GM12878 (cell line): ENCODE results near the gene KDM4C. TPM values are rescaled to one million over a fixed set of nuclear protein-coding genes. Genes with fewer than 3 reads are reported as not detected.

ENCODE experiments used
- ATAC-seq: fragments of 200-7000 bp; cut with Tn5 transposase; 3 replicates; pipeline ENCODE4 v1.9.1; 2020; ENCODE audit warnings: mild to moderate bottlenecking, moderate library complexity
- BruUV-seq: library from RNA; stranded (reverse); fragments of 400-500 nt; replicated peaks from 2 replicates; lab custom pipeline; 2021; lab: Mats Ljungman, UMichigan
- CTCF ChIA-PET: fragments of 300-600 bp; sonication (Branson Sonifier 250); formaldehyde crosslinking; extraction: SDS; loops from one replicate; lab custom pipeline; 2021; ENCODE audit warnings: inconsistent platforms; lab: Yijun Ruan, JAX
- POLR2A ChIA-PET: fragments of 350-600 bp; formaldehyde crosslinking; extraction: SDS; loops from one replicate; lab custom pipeline; 2021; ENCODE audit warnings: inconsistent platforms; lab: Charles Lee
- RAD21 ChIA-PET: fragments of 300-600 bp; sonication (Branson Sonifier 250); formaldehyde crosslinking; loops from one replicate; lab custom pipeline; 2023; ENCODE audit warnings: antibody characterized with exemption; ENCODE audit not compliant: unreplicated experiment; lab: Charles Lee
- SMC1A ChIA-PET: fragments of 300-600 bp; sonication (Branson Sonifier 250); formaldehyde crosslinking; loops from one replicate; lab custom pipeline; 2023; ENCODE audit not compliant: unreplicated experiment, uncharacterized antibody; lab: Charles Lee
- DNase-seq: peaks from one replicate; pipeline ENCODE4 v3.0.0-alpha.2; 2011; ENCODE audit warnings: low read depth, low spot score
- FAIRE-seq: peaks from 3 replicates; lab custom pipeline; 2011; peaks lifted over from hg19 to GRCh38; lab: Jason Lieb, UNC
- H2AFZ ChIP-seq: 2 replicates; pipeline ENCODE4 v1.6.0; 2011; ENCODE audit warnings: low read depth, low read length, control low read depth; ENCODE audit not compliant: control insufficient read depth
- H3K27ac ChIP-seq: 2 replicates; pipeline ENCODE4 v1.5.1; 2011; ENCODE audit warnings: control low read depth; ENCODE audit not compliant: control insufficient read depth, insufficient read depth
- H3K27me3 ChIP-seq, 2 experiments: replicated peaks in 1 of 2; 2 replicates each; pipeline versions ENCODE4 v1.6.0 to v1.6.1; 2011; ENCODE audit warnings: low read length in 1 of 2; ENCODE audit not compliant: control insufficient read depth in 2 of 2, insufficient read depth in 2 of 2
- H3K36me3 ChIP-seq, 2 experiments: 2 replicates each; pipeline ENCODE4 v1.5.1; 2011; ENCODE audit warnings: low read length in 1 of 2; ENCODE audit not compliant: control insufficient read depth in 2 of 2, insufficient read depth in 2 of 2
- H3K4me1 ChIP-seq: 2 replicates; pipeline ENCODE4 v1.6.1; 2011; ENCODE audit warnings: mild to moderate bottlenecking, low read length, moderate library complexity, mixed read lengths; ENCODE audit not compliant: control insufficient read depth, insufficient read depth
- H3K4me2 ChIP-seq: 2 replicates; pipeline ENCODE4 v1.6.0; 2011; ENCODE audit warnings: control low read depth; ENCODE audit not compliant: control insufficient read depth, insufficient read depth
- H3K4me3 ChIP-seq: fragments of 200-600 bp; sonication (generic); 2 replicates; pipeline ENCODE4 v1.5.1; 2016
- H3K79me2 ChIP-seq: 2 replicates; pipeline ENCODE4 v1.6.0; 2011; ENCODE audit warnings: low read length; ENCODE audit not compliant: control insufficient read depth, insufficient read depth
- H3K9ac ChIP-seq: 2 replicates; pipeline ENCODE4 v1.8.0; 2011; ENCODE audit warnings: low read length, control low read depth, mixed read lengths; ENCODE audit not compliant: control insufficient read depth, insufficient read depth
- H3K9me3 ChIP-seq: replicated peaks from 3 replicates; pipeline ENCODE4 v1.5.1; 2011; ENCODE audit warnings: mild to moderate bottlenecking, low read length; ENCODE audit not compliant: control insufficient read depth, insufficient read depth
- H4K20me1 ChIP-seq: 2 replicates; pipeline ENCODE4 v1.6.0; 2011; ENCODE audit not compliant: control insufficient read depth, insufficient read depth
- BACH1 ChIP-seq: fragments of 450-650 bp; IDR thresholded peaks from 2 replicates; pipeline ENCODE4 v1.6.1; 2017; ENCODE audit warnings: mild to moderate bottlenecking, borderline replicate concordance
- CREB1 ChIP-seq: IDR thresholded peaks from 2 replicates; pipeline ENCODE4 v1.6.1; 2012; ENCODE audit warnings: low read depth, mild to moderate bottlenecking, inconsistent platforms
- IRF5 ChIP-seq: fragments of 450-650 bp; IDR thresholded peaks from 2 replicates; pipeline ENCODE4 v1.6.1; 2017; ENCODE audit warnings: borderline replicate concordance
- KDM1A ChIP-seq: fragments of 200-600 bp; sonication (generic); IDR thresholded peaks from 2 replicates; pipeline ENCODE4 v1.6.1; 2016; ENCODE audit warnings: borderline replicate concordance
- KLF5 ChIP-seq: fragments of 450-650 bp; IDR thresholded peaks from 2 replicates; pipeline ENCODE4 v1.6.1; 2014; ENCODE audit warnings: mild to moderate bottlenecking; ENCODE audit not compliant: partially characterized antibody
- MEF2B ChIP-seq: fragments of 450-650 bp; IDR thresholded peaks from 2 replicates; pipeline ENCODE4 v1.6.1; 2018; ENCODE audit warnings: mild to moderate bottlenecking, moderate library complexity; ENCODE audit not compliant: partially characterized antibody, poor library complexity, severe bottlenecking
- MTA3 ChIP-seq: IDR thresholded peaks from 2 replicates; pipeline ENCODE4 v1.6.1; 2012; ENCODE audit warnings: low read length, inconsistent platforms, borderline replicate concordance
- SIN3A ChIP-seq: IDR thresholded peaks from 2 replicates; pipeline ENCODE4 v1.6.1; 2012; ENCODE audit warnings: low read depth, low read length, improper control_type of control experiment
- SMC3 ChIP-seq: IDR thresholded peaks from 2 replicates; pipeline ENCODE4 v1.6.1; 2011; ENCODE audit warnings: low read length, improper control_type of control experiment, borderline replicate concordance
- ZNF384 ChIP-seq: IDR thresholded peaks from 2 replicates; pipeline ENCODE4 v1.6.1; 2012; ENCODE audit warnings: low read depth, mild to moderate bottlenecking, low read length, improper control_type of control experiment, borderline replicate concordance
- WGBS: methylation state at CpG from one replicate; pipeline ENCODE4 v1.1.6; 2016; ENCODE audit warnings: low lambda C conversion rate; ENCODE audit not compliant: insufficient replicate concordance, insufficient coverage; ENCODE audit errors: missing lambda C conversion rate; 5-methylcytosine and 5-hydroxymethylcytosine counted together
- in situ Hi-C: fragments of 300-500 bp; cut with MboI; formaldehyde crosslinking; loops from 9 replicates; pipeline ENCODE4 v1.14.3; 2018; ENCODE audit warnings: mixed read lengths
- intact Hi-C: fragments of 100-400 bp; cut with micrococcal nuclease; formaldehyde crosslinking; loops from one replicate; pipeline ENCODE4 v1.14.2; 2022; ENCODE audit not compliant: unreplicated experiment
- polyA plus RNA-seq, 11 experiments: library from polyadenylated mRNA; depleted of rRNA in 4 of 11; unstranded in 6 of 11; stranded (reverse) in 5 of 11; fragments of >200 nt; fragmentation: Nextera tagmentation in 4 of 11; fragmentation: Illumina TruSeq in 1 of 11; extraction: Ambion mirVana in 4 of 11; extraction: Trizol in 1 of 11; gene quantifications; 1 replicate in 1 of 11; 2 replicates in 10 of 11; pipeline versions ENCODE4 v1.2.1 to v1.2.3, GENCODE V29; 2011 to 2016; ENCODE audit warnings: inconsistent platforms in 2 of 11, missing spikeins in 2 of 11, low read depth in 1 of 11
- total RNA-seq, 4 experiments: library from RNA; depleted of rRNA in 3 of 4; stranded (reverse); fragments of >200 nt in 3 of 4; fragmentation: Illumina TruSeq in 1 of 4; extraction: Trizol in 1 of 4; gene quantifications; 2 replicates each; pipeline versions ENCODE4 v1.2.1 to v1.2.3, GENCODE V29; 2013 to 2021

KDM4C gene
- total and polyA plus RNA-seq, 10 of the 15 experiments (the other 5 are each of a cell fraction or from before 2014, with no cell fraction given) = 6.8 to 41.2 (median 20.1) TPM

GRCh38 chr9:6996061-6996854 is 238.5 kb downstream of the KDM4C start (continued):
- TF ChIP-seq IRF5 (no peak), SIN3A (no peak)

- ChIA-PET CTCF (interaction anchor here (1.0 kb wide), 1 partner anchor 88 kb away, joined by 3 read pairs; no protein-coding TSS in a partner anchor), POLR2A (no interaction called here), SMC1A (interaction anchor here (2.1 kb wide), 1 partner anchor 35 kb away, joined by 4 read pairs; no protein-coding TSS in a partner anchor), RAD21 (no interaction called here)
- WGBS = 89% methylated on average over 1 of the region's 1 CpG
- in situ Hi-C loops (no loop called here), intact Hi-C loops (no loop called here)
- no TSS peak for BruUV-seq
- H3K79me2 ChIP-seq = no peaks in the 10 kb centered on the region
- ATAC-seq = no peak
- no peak overlapping the region for H3K9ac ChIP-seq
- no peaks in the 10 kb centered on the region; the same call in 2 of the 3 replicates for H3K9me3 ChIP-seq
- no peak overlapping the region for H2AFZ ChIP-seq
- H3K27me3 ChIP-seq = no peaks in the 10 kb centered on the region
- no peak overlapping the region for H3K27ac ChIP-seq
- no peak for FAIRE-seq
- H3K4me2 ChIP-seq = no peak overlapping the region
- no peaks in the 10 kb centered on the region for H4K20me1 ChIP-seq
- DNase-seq = no peak
- H3K4me1 ChIP-seq = no peaks in the 10 kb centered on the region
- no peak overlapping the region for H3K4me3 ChIP-seq
- peaks cover 0 to 19% of the 10 kb centered on the region in 2 experiments; a peak in 2 of 4 replicates for H3K36me3 ChIP-seq
- no peak for TF ChIP-seq MEF2B
- no peak for TF ChIP-seq KLF5
- no peak for TF ChIP-seq SMC3
- TF ChIP-seq CREB1 = no peak
- no peak for TF ChIP-seq BACH1
- TF ChIP-seq MTA3 = no peak
- TF ChIP-seq KDM1A = no peak
- no peak for TF ChIP-seq ZNF384
Observed at GRCh38 chr9:6997330-6997729, 239.6 kb downstream of the KDM4C start.
